ENCODE data around the gene FOXO1.

DNA sequence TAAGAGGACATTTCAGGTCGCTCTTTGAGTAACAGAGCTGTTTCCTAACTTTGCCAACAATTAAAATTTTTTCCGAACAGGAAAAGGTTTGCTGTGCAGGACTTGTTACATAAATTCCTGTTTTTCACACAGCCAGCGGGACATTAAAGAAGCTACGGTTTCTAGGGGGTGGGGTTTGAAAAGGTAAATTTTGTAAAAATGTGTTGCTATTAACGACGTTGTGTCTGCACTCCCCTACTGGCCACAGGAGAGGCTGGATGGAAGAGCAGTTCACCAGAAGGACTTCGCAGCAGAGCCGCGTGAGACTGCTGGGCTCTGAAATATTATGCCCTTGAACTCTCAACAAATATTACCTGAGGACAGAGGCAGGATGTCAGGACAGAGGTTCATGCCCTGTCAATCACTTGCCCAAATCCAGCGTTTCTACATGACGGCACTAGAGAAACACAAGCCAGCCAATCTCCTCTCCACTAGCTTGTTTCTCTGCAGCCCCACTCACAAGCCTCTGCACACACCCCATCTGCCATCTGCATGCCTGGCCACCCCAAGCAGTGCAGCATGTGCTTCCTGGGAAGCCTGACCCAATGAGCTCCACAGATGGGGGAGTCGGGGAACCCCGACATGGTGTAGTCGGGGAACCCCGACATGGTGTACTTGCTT is 102.0 kb downstream of the FOXO1 start:
- TF ChIP-seq, protein P1, sequence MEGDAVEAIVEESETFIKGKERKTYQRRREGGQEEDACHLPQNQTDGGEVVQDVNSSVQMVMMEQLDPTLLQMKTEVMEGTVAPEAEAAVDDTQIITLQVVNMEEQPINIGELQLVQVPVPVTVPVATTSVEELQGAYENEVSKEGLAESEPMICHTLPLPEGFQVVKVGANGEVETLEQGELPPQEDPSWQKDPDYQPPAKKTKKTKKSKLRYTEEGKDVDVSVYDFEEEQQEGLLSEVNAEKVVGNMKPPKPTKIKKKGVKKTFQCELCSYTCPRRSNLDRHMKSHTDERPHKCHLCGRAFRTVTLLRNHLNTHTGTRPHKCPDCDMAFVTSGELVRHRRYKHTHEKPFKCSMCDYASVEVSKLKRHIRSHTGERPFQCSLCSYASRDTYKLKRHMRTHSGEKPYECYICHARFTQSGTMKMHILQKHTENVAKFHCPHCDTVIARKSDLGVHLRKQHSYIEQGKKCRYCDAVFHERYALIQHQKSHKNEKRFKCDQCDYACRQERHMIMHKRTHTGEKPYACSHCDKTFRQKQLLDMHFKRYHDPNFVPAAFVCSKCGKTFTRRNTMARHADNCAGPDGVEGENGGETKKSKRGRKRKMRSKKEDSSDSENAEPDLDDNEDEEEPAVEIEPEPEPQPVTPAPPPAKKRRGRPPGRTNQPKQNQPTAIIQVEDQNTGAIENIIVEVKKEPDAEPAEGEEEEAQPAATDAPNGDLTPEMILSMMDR (IDR thresholded peaks at IDR 0.05): no peak
- TF ChIP-seq POLR2A (IDR thresholded peaks at IDR 0.05): no peak

Measured in esophagus squamous epithelium (tissue), 4 donors.